Measurements from ENCODE around the gene CTF1. TPM values are rescaled to one million over a fixed set of nuclear protein-coding genes. Genes with fewer than 3 reads are reported as not detected.
"Not testable (repeated sequence)": the region's sequence is repeated elsewhere in the genome, so short reads cannot be mapped to it uniquely, and the experiment has no call there.

Gene CTF1
- total RNA-seq, 6 donors from 2014 or later = 4.2 to 14.5 (median 7.1) TPM

- Histone ChIP-seq H3K36me3 (peaks cover 0 to 20% (median 9%) of the 10 kb centered on the region in 4 donors), H3K4me3 (no peak overlapping the region), H3K27ac (no peak overlapping the region), H3K27me3 (no peaks in the 10 kb centered on the region), H3K4me1 (peaks cover 5 to 21% (median 8%) of the 10 kb centered on the region in 4 donors), H3K9me3 (no peaks in the 10 kb centered on the region)
- no peak for TF ChIP-seq POLR2A (IDR thresholded peaks at IDR 0.05)
- TF ChIP-seq POLR2AphosphoS5 (IDR thresholded peaks at IDR 0.05) = no peak
- no peak for TF ChIP-seq CTCF (IDR thresholded peaks at IDR 0.05)
- TF ChIP-seq EP300 (IDR thresholded peaks at IDR 0.05) = no peak
- DNase-seq (no peak), ATAC-seq (ENCODE audit: low FRiP score in 2 of 2) (no peak)
- 36 to 43% methylated on average over 5 of the region's 5 CpGs for WGBS, 2 donors
These were observed 41.3 kb downstream of the CTF1 start for GRCh38 chr16:30937692-30938091.

- not testable (repeated sequence) for DNase-seq; H3K4me3 ChIP-seq; H3K27me3 ChIP-seq; ATAC-seq (ENCODE audit: low FRiP score in 2 of 2); H3K9me3 ChIP-seq; H3K27ac ChIP-seq
- Histone ChIP-seq H3K4me1 (peaks cover 5 to 21% (median 8%) of the 10 kb centered on the region in 4 donors), H3K36me3 (peaks cover 0 to 29% (median 6%) of the 10 kb centered on the region in 4 donors)
- 96% methylated on average over 8 of the region's 8 CpGs for WGBS, 2 donors
These were observed 43.2 kb downstream of the CTF1 start for GRCh38 chr16:30939571-30939970.

- peak; percentile 87 to 94 for DNase-seq
- WGBS, 2 donors = 26 to 86% methylated on average over 2 to 15 of the region's 15 CpGs
- ATAC-seq (ENCODE audit: low FRiP score in 2 of 2) = peak; percentile 97
- Histone ChIP-seq H3K9me3 (no peaks in the 10 kb centered on the region), H3K27ac (peak overlapping the region in 3 of 4 donors; percentile 5 to 58 (median 40)), H3K4me3 (peak overlapping the region in 1 of 4 donors; percentile 15), H3K4me1 (peaks cover 5 to 21% (median 8%) of the 10 kb centered on the region in 4 donors), H3K36me3 (peaks cover 0 to 28% (median 4%) of the 10 kb centered on the region in 4 donors), H3K27me3 (no peaks in the 10 kb centered on the region)
- peak; percentile 86 to 96 (median 92) for TF ChIP-seq CTCF (IDR thresholded peaks at IDR 0.05)
- no peak for TF ChIP-seq EP300 (IDR thresholded peaks at IDR 0.05)
- peak in 1 of 2 donors; percentile 5 for TF ChIP-seq POLR2AphosphoS5 (IDR thresholded peaks at IDR 0.05)
- no peak for TF ChIP-seq POLR2A (IDR thresholded peaks at IDR 0.05)
These were observed 45.4 kb downstream of the CTF1 start for GRCh38 chr16:30941600-30942425.

- peaks cover 0 to 26% (median 2%) of the 10 kb centered on the region in 4 donors for H3K36me3 ChIP-seq
- DNase-seq (no peak), ATAC-seq (ENCODE audit: low FRiP score in 2 of 2) (no peak)
- TF ChIP-seq POLR2AphosphoS5 (IDR thresholded peaks at IDR 0.05) = no peak
- no peak for TF ChIP-seq POLR2A (IDR thresholded peaks at IDR 0.05)
- no peaks in the 10 kb centered on the region for H3K27me3 ChIP-seq
- 71 to 82% methylated on average over 1 to 4 of the region's 4 CpGs for WGBS, 2 donors
- H3K9me3 ChIP-seq = no peaks in the 10 kb centered on the region
- H3K4me1 ChIP-seq = peaks cover 5 to 20% (median 8%) of the 10 kb centered on the region in 4 donors
- peak overlapping the region in 1 of 4 donors; percentile 15 for H3K4me3 ChIP-seq
- peak overlapping the region in 3 of 4 donors; percentile 5 to 58 (median 40) for H3K27ac ChIP-seq
These were observed 46.0 kb downstream of the CTF1 start for GRCh38 chr16:30942426-30942806.

- ATAC-seq (ENCODE audit: low FRiP score in 2 of 2) (no peak), DNase-seq (no peak)
- H3K27ac ChIP-seq = no peak overlapping the region
- no peak overlapping the region for H3K4me3 ChIP-seq
- no peaks in the 10 kb centered on the region for H3K9me3 ChIP-seq
- no peaks in the 10 kb centered on the region for H3K27me3 ChIP-seq
- no peak for TF ChIP-seq EP300 (IDR thresholded peaks at IDR 0.05)
- TF ChIP-seq POLR2A (IDR thresholded peaks at IDR 0.05) = no peak
- TF ChIP-seq CTCF (IDR thresholded peaks at IDR 0.05) = no peak
- TF ChIP-seq POLR2AphosphoS5 (IDR thresholded peaks at IDR 0.05) = no peak
- peaks cover 0 to 26% (median 2%) of the 10 kb centered on the region in 4 donors for H3K36me3 ChIP-seq
- peaks cover 12 to 23% (median 13%) of the 10 kb centered on the region in 4 donors for H3K4me1 ChIP-seq
These were observed 47.9 kb downstream of the CTF1 start for GRCh38 chr16:30944352-30944751.
